Esophagus squamous epithelium (tissue), 4 donors: ENCODE data around the gene SIRPA.

Experiments
- POLR2A ChIP-seq, 4 donors: fragments of 450-650 bp; IDR thresholded peaks; one replicate each; pipeline ENCODE4 v1.6.1; 2017; ENCODE audit warnings: antibody characterized with exemption in 4 of 4, mild to moderate bottlenecking in 4 of 4, moderate library complexity in 3 of 4
- TF ChIP-seq, protein P1 (sequence below), 6 experiments: fragments of 450-650 bp in 4 of 6; fragments of 200-600 bp in 2 of 6; sonication (generic) in 2 of 6; IDR thresholded peaks; one replicate each; pipeline ENCODE4 v1.5.1; 2016 to 2019; ENCODE audit warnings: antibody characterized with exemption in 6 of 6, mild to moderate bottlenecking in 4 of 6, moderate library complexity in 4 of 6

DNA sequence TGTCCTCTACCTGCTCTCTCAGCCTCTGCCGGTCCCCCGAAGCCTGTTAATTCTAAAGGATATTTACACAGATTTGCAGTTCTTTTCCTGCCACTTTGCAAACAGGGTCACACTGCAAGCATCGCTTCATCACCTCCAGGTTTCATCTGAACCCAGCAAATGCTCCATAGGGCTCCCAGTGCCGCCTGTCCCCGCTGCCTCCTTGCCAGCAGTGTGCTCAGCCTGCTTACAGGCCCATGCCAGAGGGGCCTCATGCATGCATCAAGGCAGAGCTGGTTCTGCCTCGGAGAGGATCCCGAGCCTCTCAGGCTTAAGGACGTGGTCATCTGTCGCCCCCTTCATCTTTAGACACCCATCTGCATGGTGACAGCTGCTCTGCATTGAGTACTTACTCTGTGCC lies 10.5 kb downstream of the SIRPA start:
- no peak for TF ChIP-seq POLR2A (IDR thresholded peaks at IDR 0.05)
- TF ChIP-seq, protein P1, sequence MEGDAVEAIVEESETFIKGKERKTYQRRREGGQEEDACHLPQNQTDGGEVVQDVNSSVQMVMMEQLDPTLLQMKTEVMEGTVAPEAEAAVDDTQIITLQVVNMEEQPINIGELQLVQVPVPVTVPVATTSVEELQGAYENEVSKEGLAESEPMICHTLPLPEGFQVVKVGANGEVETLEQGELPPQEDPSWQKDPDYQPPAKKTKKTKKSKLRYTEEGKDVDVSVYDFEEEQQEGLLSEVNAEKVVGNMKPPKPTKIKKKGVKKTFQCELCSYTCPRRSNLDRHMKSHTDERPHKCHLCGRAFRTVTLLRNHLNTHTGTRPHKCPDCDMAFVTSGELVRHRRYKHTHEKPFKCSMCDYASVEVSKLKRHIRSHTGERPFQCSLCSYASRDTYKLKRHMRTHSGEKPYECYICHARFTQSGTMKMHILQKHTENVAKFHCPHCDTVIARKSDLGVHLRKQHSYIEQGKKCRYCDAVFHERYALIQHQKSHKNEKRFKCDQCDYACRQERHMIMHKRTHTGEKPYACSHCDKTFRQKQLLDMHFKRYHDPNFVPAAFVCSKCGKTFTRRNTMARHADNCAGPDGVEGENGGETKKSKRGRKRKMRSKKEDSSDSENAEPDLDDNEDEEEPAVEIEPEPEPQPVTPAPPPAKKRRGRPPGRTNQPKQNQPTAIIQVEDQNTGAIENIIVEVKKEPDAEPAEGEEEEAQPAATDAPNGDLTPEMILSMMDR (IDR thresholded peaks at IDR 0.05) = no peak
